ENCODE results near the gene CFD.

The CFD gene

GRCh38 chr19:866769-867300 is 7.4 kb downstream of the CFD start:
- Histone ChIP-seq H3K9me3 (ENCODE audit: insufficient read depth, low read depth, low read length) (no peaks in the 10 kb centered on the region), H3K79me2 (ENCODE audit: insufficient read depth, low read length) (no peaks in the 10 kb centered on the region), H3K4me3 (ENCODE audit: low read length, poor library complexity, severe bottlenecking) (no peak overlapping the region)

GRCh38 chr19:867301-867793 is 7.9 kb downstream of the CFD start:
- Histone ChIP-seq H3K9ac (ENCODE audit: low read depth, low read length, poor library complexity, severe bottlenecking) (no peak overlapping the region), H4K20me1 (ENCODE audit: insufficient read depth, low read length, poor library complexity, severe bottlenecking) (no peaks in the 10 kb centered on the region), H3K9me3 (ENCODE audit: insufficient read depth, low read depth, low read length) (no peaks in the 10 kb centered on the region), H3K4me1 (ENCODE audit: insufficient read depth, low read length, poor library complexity, severe bottlenecking) (no peaks in the 10 kb centered on the region), H3K79me2 (ENCODE audit: insufficient read depth, low read length) (no peaks in the 10 kb centered on the region), H3K27me3 (ENCODE audit: insufficient read depth, low read length, poor library complexity, severe bottlenecking) (no peaks in the 10 kb centered on the region), H2AFZ (ENCODE audit: low read length) (no peak overlapping the region), H3K4me2 (ENCODE audit: low read depth, low read length, poor library complexity, severe bottlenecking) (no peak overlapping the region), H3F3A (ENCODE audit: low read depth) (no peaks in the 10 kb centered on the region; the same call in 1 of the 2 replicates), H3K4me3 (ENCODE audit: low read length, poor library complexity, severe bottlenecking) (no peak overlapping the region), H3K9me2 (replicated peaks; ENCODE audit: low read depth, low read length) (no peaks in the 10 kb centered on the region), H3K36me3 (ENCODE audit: insufficient read depth, low read length) (no peaks in the 10 kb centered on the region; the same call in 1 of the 2 replicates)
- TF ChIP-seq CTCF (conservative IDR thresholded peaks at IDR 0.05; ENCODE audit: low read length) = no peak
- TF ChIP-seq EZH2phosphoT487 (IDR thresholded peaks at IDR 0.05; ENCODE audit: borderline replicate concordance) = no peak

More at GRCh38 chr19:866769-867300, 7.4 kb downstream of the CFD start:
- no peaks in the 10 kb centered on the region for H3K27me3 ChIP-seq (ENCODE audit: insufficient read depth, low read length, poor library complexity, severe bottlenecking)
- no peaks in the 10 kb centered on the region for H3K9me2 ChIP-seq (replicated peaks; ENCODE audit: low read depth, low read length)
- H2AFZ ChIP-seq (ENCODE audit: low read length) = no peak overlapping the region
- H4K20me1 ChIP-seq (ENCODE audit: insufficient read depth, low read length, poor library complexity, severe bottlenecking) = no peaks in the 10 kb centered on the region
- TF ChIP-seq CTCF (conservative IDR thresholded peaks at IDR 0.05; ENCODE audit: low read length) (no peak), EZH2phosphoT487 (IDR thresholded peaks at IDR 0.05; ENCODE audit: borderline replicate concordance) (no peak)
- H3K36me3 ChIP-seq (ENCODE audit: insufficient read depth, low read length) = no peaks in the 10 kb centered on the region; the same call in 1 of the 2 replicates
- no peaks in the 10 kb centered on the region for H3K4me1 ChIP-seq (ENCODE audit: insufficient read depth, low read length, poor library complexity, severe bottlenecking)
- H3F3A ChIP-seq (ENCODE audit: low read depth) = no peaks in the 10 kb centered on the region
- no peak overlapping the region for H3K4me2 ChIP-seq (ENCODE audit: low read depth, low read length, poor library complexity, severe bottlenecking)
- no peak overlapping the region for H3K9ac ChIP-seq (ENCODE audit: low read depth, low read length, poor library complexity, severe bottlenecking)

- Histone ChIP-seq H3F3A (ENCODE audit: low read depth) (no peaks in the 10 kb centered on the region; the same call in 1 of the 2 replicates), H3K9me2 (replicated peaks; ENCODE audit: low read depth, low read length) (no peaks in the 10 kb centered on the region), H3K9ac (ENCODE audit: low read depth, low read length, poor library complexity, severe bottlenecking) (no peak overlapping the region), H3K9me3 (ENCODE audit: insufficient read depth, low read depth, low read length) (no peaks in the 10 kb centered on the region), H3K36me3 (ENCODE audit: insufficient read depth, low read length) (no peaks in the 10 kb centered on the region; the same call in 1 of the 2 replicates), H3K27me3 (ENCODE audit: insufficient read depth, low read length, poor library complexity, severe bottlenecking) (no peaks in the 10 kb centered on the region), H3K4me1 (ENCODE audit: insufficient read depth, low read length, poor library complexity, severe bottlenecking) (no peaks in the 10 kb centered on the region), H3K4me3 (ENCODE audit: low read length, poor library complexity, severe bottlenecking) (no peak overlapping the region), H3K4me2 (ENCODE audit: low read depth, low read length, poor library complexity, severe bottlenecking) (no peak overlapping the region), H4K20me1 (ENCODE audit: insufficient read depth, low read length, poor library complexity, severe bottlenecking) (no peaks in the 10 kb centered on the region), H2AFZ (ENCODE audit: low read length) (no peak overlapping the region), H3K79me2 (ENCODE audit: insufficient read depth, low read length) (no peaks in the 10 kb centered on the region)
- TF ChIP-seq EZH2phosphoT487 (IDR thresholded peaks at IDR 0.05; ENCODE audit: borderline replicate concordance) = no peak
- no peak for TF ChIP-seq CTCF (conservative IDR thresholded peaks at IDR 0.05; ENCODE audit: low read length)
Observed at GRCh38 chr19:867855-868457, 8.5 kb downstream of the CFD start.
